ENCODE data around the gene FBXL16.

Gene FBXL16

GRCh38 chr16:715477-716199, 10.0 kb upstream of the FBXL16 start (continued):
- TF ChIP-seq, protein P1, sequence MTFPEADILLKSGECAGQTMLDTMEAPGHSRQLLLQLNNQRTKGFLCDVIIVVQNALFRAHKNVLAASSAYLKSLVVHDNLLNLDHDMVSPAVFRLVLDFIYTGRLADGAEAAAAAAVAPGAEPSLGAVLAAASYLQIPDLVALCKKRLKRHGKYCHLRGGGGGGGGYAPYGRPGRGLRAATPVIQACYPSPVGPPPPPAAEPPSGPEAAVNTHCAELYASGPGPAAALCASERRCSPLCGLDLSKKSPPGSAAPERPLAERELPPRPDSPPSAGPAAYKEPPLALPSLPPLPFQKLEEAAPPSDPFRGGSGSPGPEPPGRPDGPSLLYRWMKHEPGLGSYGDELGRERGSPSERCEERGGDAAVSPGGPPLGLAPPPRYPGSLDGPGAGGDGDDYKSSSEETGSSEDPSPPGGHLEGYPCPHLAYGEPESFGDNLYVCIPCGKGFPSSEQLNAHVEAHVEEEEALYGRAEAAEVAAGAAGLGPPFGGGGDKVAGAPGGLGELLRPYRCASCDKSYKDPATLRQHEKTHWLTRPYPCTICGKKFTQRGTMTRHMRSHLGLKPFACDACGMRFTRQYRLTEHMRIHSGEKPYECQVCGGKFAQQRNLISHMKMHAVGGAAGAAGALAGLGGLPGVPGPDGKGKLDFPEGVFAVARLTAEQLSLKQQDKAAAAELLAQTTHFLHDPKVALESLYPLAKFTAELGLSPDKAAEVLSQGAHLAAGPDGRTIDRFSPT (tag by site-specific recombination; IDR thresholded peaks at IDR 0.05), result peak; percentile 17; the same call in 1 of the 2 replicates
- TF ChIP-seq RBAK (tag by site-specific recombination; IDR thresholded peaks at IDR 0.05), result no peak
- no peak for TF ChIP-seq PRDM1 (tag by site-specific recombination; IDR thresholded peaks at IDR 0.05)
- TF ChIP-seq, protein P2, sequence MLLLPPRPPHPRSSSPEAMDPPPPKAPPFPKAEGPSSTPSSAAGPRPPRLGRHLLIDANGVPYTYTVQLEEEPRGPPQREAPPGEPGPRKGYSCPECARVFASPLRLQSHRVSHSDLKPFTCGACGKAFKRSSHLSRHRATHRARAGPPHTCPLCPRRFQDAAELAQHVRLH (tag by site-specific recombination; IDR thresholded peaks at IDR 0.05), result no peak

- peak within 1 kb of the TSS; percentile 66; the same call in 1 of the 2 replicates for H3K27ac ChIP-seq (ENCODE audit: extremely low read depth, low read depth, low read length)
- H3K36me3 ChIP-seq (ENCODE audit: control insufficient read depth in 2 of 2, insufficient read depth in 1 of 2, low read length in 2 of 2), result peaks cover 0 to 7% of the 10 kb centered on the region in 2 experiments; a peak in 1 of 3 replicates
- no peaks in the 10 kb centered on the region for H3K9me3 ChIP-seq (ENCODE audit: control insufficient read depth, insufficient read depth, low read depth, low read length)
- peak within 1 kb of the TSS; percentile 44 for H3K4me3 ChIP-seq (ENCODE audit: low read depth, low read length)
- CTCF ChIA-PET, result interaction anchor here (0.6 to 5.7 kb wide), 3 partner anchors 9 to 70 kb away, joined by 3 to 119 read pairs (median 38); partner anchors contain the start of genes CCDC78, CHTF18 and RPUSD1
- POLR2A ChIA-PET, result interaction anchor here (0.5 to 1.3 kb wide), 7 partner anchors 10 to 89 kb away, joined by 3 to 8 read pairs (median 4); partner anchors contain the start of gene HAGHL
- H3K4me1 ChIP-seq (ENCODE audit: control insufficient read depth, insufficient read depth, low read length), result peaks cover 9% of the 10 kb centered on the region
- TF ChIP-seq PRDM1 (tag by site-specific recombination; IDR thresholded peaks at IDR 0.05) (no peak), ZNF707 (tag by site-specific recombination; IDR thresholded peaks at IDR 0.05) (no peak), SCRT1 (tag by site-specific recombination; IDR thresholded peaks at IDR 0.05; ENCODE audit: borderline replicate concordance) (no peak), ZBTB21 (tag by site-specific recombination; IDR thresholded peaks at IDR 0.05) (no peak), MYNN (tag by site-specific recombination; IDR thresholded peaks at IDR 0.05; ENCODE audit: borderline replicate concordance) (no peak), ZSCAN30 (tag by site-specific recombination; IDR thresholded peaks at IDR 0.05) (no peak), ZNF777 (tag by site-specific recombination; IDR thresholded peaks at IDR 0.05; ENCODE audit: borderline replicate concordance) (no peak), ZNF221 (tag by site-specific recombination; IDR thresholded peaks at IDR 0.05; ENCODE audit: borderline replicate concordance) (no peak), ZSCAN18 (tag by site-specific recombination; IDR thresholded peaks at IDR 0.05) (no peak), ZNF76 (tag by site-specific recombination; IDR thresholded peaks at IDR 0.05; ENCODE audit: borderline replicate concordance, low read depth) (peak; percentile 29; the same call in 1 of the 2 replicates), ZNF529 (tag by site-specific recombination; IDR thresholded peaks at IDR 0.05; ENCODE audit: insufficient replicate concordance) (no peak), ZNF658 (tag by site-specific recombination; IDR thresholded peaks at IDR 0.05) (no peak), ZBTB11 (tag by site-specific recombination; conservative IDR thresholded peaks at IDR 0.05; ENCODE audit: low read depth) (no peak)
- TF ChIP-seq, protein P2 (tag by site-specific recombination; IDR thresholded peaks at IDR 0.05), result no peak
- TF ChIP-seq, protein P3, sequence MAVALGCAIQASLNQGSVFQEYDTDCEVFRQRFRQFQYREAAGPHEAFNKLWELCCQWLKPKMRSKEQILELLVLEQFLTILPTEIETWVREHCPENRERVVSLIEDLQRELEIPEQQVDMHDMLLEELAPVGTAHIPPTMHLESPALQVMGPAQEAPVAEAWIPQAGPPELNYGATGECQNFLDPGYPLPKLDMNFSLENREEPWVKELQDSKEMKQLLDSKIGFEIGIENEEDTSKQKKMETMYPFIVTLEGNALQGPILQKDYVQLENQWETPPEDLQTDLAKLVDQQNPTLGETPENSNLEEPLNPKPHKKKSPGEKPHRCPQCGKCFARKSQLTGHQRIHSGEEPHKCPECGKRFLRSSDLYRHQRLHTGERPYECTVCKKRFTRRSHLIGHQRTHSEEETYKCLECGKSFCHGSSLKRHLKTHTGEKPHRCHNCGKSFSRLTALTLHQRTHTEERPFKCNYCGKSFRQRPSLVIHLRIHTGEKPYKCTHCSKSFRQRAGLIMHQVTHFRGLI (tag by site-specific recombination; IDR thresholded peaks at IDR 0.05), result peak; percentile 20; the same call in 1 of the 2 replicates
- TF ChIP-seq, protein P4, sequence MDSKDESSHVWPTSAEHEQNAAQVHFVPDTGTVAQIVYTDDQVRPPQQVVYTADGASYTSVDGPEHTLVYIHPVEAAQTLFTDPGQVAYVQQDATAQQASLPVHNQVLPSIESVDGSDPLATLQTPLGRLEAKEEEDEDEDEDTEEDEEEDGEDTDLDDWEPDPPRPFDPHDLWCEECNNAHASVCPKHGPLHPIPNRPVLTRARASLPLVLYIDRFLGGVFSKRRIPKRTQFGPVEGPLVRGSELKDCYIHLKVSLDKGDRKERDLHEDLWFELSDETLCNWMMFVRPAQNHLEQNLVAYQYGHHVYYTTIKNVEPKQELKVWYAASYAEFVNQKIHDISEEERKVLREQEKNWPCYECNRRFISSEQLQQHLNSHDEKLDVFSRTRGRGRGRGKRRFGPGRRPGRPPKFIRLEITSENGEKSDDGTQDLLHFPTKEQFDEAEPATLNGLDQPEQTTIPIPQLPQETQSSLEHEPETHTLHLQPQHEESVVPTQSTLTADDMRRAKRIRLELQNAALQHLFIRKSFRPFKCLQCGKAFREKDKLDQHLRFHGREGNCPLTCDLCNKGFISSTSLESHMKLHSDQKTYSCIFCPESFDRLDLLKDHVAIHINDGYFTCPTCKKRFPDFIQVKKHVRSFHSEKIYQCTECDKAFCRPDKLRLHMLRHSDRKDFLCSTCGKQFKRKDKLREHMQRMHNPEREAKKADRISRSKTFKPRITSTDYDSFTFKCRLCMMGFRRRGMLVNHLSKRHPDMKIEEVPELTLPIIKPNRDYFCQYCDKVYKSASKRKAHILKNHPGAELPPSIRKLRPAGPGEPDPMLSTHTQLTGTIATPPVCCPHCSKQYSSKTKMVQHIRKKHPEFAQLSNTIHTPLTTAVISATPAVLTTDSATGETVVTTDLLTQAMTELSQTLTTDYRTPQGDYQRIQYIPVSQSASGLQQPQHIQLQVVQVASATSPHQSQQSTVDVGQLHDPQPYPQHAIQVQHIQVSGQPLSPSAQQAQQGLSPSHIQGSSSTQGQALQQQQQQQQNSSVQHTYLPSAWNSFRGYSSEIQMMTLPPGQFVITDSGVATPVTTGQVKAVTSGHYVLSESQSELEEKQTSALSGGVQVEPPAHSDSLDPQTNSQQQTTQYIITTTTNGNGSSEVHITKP (tag by site-specific recombination; IDR thresholded peaks at IDR 0.05), result peak; percentile 71
Observed at GRCh38 chr16:714558-715476, 9.2 kb upstream of the FBXL16 start, which contains the start of gene METRN. METRN (plus strand) TSS chr16:715118; CDS start chr16:715290, 172 bp downstream.

Measured in HEK293 (cell line).